Mammary epithelial cell (primary cell): ENCODE results near the gene PKIB.

ENCODE experiments used
- CTCF ChIP-seq, 2 donors: IDR thresholded peaks in 1 of 2; conservative IDR thresholded peaks in 1 of 2; 2 replicates each; pipeline ENCODE4 v1.5.1; 2011 to 2012; ENCODE audit warnings: inconsistent platforms in 2 of 2, low read length in 2 of 2, mild to moderate bottlenecking in 2 of 2, control low read depth in 1 of 2, low read depth in 1 of 2; ENCODE audit not compliant: insufficient read depth in 1 of 2; ENCODE audit errors: extremely low read depth in 1 of 2
- EZH2 ChIP-seq: IDR thresholded peaks from 2 replicates; pipeline ENCODE4 v1.6.1; 2012; ENCODE audit warnings: low read length, inconsistent platforms, borderline replicate concordance

DNA sequence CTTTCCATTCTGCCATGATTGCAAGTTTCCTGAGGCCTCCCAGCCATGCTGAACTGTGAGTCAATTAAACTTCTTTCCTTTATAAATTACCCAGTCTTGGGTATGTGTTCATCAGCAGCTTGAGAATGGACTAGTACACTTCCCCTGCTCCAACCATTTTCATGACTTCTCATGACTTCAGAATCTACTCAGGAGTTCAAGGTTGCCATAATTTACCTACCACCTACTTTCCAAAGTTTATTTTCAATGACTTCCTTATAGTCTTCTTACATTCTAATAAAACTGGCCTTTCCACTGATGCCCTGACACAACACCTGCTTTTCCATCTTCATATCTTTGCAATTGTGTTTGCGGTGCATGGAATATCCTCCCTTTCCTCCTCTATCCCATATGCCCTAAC, 31.2 kb upstream of the PKIB start:
- no peak for TF ChIP-seq CTCF (conservative IDR thresholded peaks at IDR 0.05 in 1 of 2, IDR thresholded peaks at IDR 0.05 in 1 of 2; ENCODE audit: extremely low read depth in 1 of 2, insufficient read depth in 1 of 2, low read depth in 1 of 2, low read length in 2 of 2)
- no peak for TF ChIP-seq EZH2
